Fibroblast of the aortic adventitia (primary cell): ENCODE results near the gene EDEM1. TPM values are rescaled to one million over a fixed set of nuclear protein-coding genes. Genes with fewer than 3 reads are reported as not detected.
"Not testable (repeated sequence)": the region's sequence is repeated elsewhere in the genome, so short reads cannot be mapped to it uniquely, and the experiment has no call there.

Source experiments
- DNase-seq: peaks from one replicate; pipeline ENCODE4 v3.0.0-alpha.2; 2010; ENCODE audit warnings: low read depth
- H3K4me3 ChIP-seq: 2 replicates; pipeline ENCODE4 v1.5.1; 2011; ENCODE audit warnings: low read depth, mild to moderate bottlenecking, control low read depth, low read length, moderate library complexity
- CTCF ChIP-seq: IDR thresholded peaks from 2 replicates; pipeline ENCODE4 v1.5.1; 2011; ENCODE audit warnings: mild to moderate bottlenecking, low read length, control low read depth, inconsistent platforms; ENCODE audit not compliant: insufficient read depth
- total RNA-seq: library from RNA; depleted of rRNA; stranded (reverse); fragments of >200 nt; gene quantifications from 2 replicates; pipeline ENCODE4 v1.2.3, GENCODE V29; 2012; ENCODE audit warnings: low replicate concordance

EDEM1 gene
- total RNA-seq, 1 donor = 32.6 TPM

- no peak overlapping the region for H3K4me3 ChIP-seq
- no peak for DNase-seq
- TF ChIP-seq CTCF = no peak
These were observed 17.7 kb upstream of the EDEM1 start for GRCh38 chr3:5169807-5170206.

GRCh38 chr3:5170975-5171374 lies 16.5 kb upstream of the EDEM1 start:
- H3K4me3 ChIP-seq = no peak overlapping the region
- TF ChIP-seq CTCF = no peak
- DNase-seq = no peak

- no peak for DNase-seq
- no peak overlapping the region for H3K4me3 ChIP-seq
- no peak for TF ChIP-seq CTCF
These were observed 15.5 kb upstream of the EDEM1 start for GRCh38 chr3:5172018-5172417.

- not testable (repeated sequence) for H3K4me3 ChIP-seq, DNase-seq
These were observed 8.5 kb upstream of the EDEM1 start for GRCh38 chr3:5179036-5179435.

GRCh38 chr3:5181469-5182141 lies 5.9 kb upstream of the EDEM1 start:
- TF ChIP-seq CTCF = no peak
- H3K4me3 ChIP-seq = no peak overlapping the region
- DNase-seq = no peak

GRCh38 chr3:5183714-5184113 lies 3.8 kb upstream of the EDEM1 start:
- not testable (repeated sequence) for H3K4me3 ChIP-seq, DNase-seq

GRCh38 chr3:5184499-5184898 lies 3.0 kb upstream of the EDEM1 start:
- no peak overlapping the region for H3K4me3 ChIP-seq
- TF ChIP-seq CTCF = no peak
- DNase-seq = no peak

- TF ChIP-seq CTCF = no peak
- DNase-seq = no peak
- no peak overlapping the region for H3K4me3 ChIP-seq
These were observed 2.3 kb upstream of the EDEM1 start for GRCh38 chr3:5185093-5185673.
